ENCODE results near the gene TXLNG.
A peak's percentile ranks its signal among the peaks of the same experiment; 100 is the strongest.

Gene TXLNG

GRCh38 chrX:16785247-16786138 is 773 bp upstream of the TXLNG start:
- DNase-seq, result no peak

GRCh38 chrX:16786791-16787735 is 797 bp downstream of the TXLNG start:
- peak; percentile 28 for DNase-seq

DNA sequence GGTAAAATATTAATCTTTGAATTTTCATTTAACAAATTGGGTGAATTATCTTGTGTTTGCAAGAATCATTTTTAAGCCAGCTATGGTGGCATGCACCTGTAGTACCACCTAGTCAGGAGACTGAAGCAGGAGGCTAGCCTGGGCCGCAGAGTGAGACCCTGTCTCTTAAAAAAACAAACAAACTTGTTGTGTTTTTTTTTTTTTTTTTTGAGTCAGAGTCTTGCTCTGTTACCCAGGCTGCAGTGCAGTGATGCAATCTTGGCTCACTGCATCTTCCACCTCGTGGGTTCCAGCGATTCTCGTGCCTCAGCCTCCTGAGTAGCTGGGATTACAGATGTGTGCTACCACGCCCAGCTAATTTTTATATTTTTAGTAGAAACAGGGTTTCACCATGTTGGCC is 2.2 kb downstream of the TXLNG start:
- no peak for DNase-seq

DNA sequence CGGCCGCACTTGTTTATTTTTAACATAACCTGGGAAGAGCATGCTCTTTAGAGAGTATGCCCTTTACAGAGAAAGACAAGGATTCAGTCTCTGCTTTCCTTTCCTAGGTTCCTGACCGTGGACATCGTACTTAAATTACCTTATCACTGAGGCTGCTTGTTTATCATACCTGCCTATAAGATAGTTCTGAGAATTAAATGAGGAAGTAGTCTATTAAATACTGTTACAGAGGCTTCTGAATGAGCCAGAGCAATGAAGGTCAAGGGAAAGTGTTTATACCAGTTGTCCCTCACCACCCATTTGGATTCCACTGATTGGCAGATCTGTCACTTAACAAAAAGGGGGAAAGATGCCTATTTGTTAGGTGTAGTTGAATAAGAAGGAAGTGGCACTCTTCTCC is 10.0 kb downstream of the TXLNG start:
- no peak for DNase-seq

- no peak for DNase-seq
These were observed 11.1 kb downstream of the TXLNG start for GRCh38 chrX:16797358-16797757.

GRCh38 chrX:16797841-16798240 is 11.6 kb downstream of the TXLNG start:
- no peak for DNase-seq

DNA sequence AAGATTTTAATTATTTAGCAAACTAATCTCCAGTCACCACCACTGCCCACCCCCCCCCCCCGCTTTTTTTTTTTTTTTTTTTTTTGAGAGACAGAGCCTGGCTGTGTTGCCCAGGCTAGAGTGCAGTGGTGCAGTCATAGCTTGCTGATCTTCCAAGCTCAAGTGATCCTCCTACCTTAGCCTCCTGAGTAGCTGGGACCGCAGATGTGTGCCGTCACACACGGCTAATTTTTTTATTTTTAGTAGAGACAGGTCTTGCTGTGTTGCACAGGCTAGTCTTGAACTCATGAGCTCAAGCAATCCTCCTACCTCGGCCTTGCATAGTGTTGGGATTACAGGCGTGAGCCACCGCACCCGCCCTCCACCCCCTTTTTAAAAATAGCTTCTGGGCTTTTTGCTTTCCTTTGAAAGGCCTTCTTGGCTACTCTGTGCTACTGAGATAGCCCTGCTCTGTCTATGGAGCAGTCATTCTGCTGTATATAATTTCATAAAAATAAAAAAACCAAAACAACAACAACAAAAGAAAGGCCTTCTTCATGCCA is 18.7 kb downstream of the TXLNG start:
- no peak for DNase-seq

DNA sequence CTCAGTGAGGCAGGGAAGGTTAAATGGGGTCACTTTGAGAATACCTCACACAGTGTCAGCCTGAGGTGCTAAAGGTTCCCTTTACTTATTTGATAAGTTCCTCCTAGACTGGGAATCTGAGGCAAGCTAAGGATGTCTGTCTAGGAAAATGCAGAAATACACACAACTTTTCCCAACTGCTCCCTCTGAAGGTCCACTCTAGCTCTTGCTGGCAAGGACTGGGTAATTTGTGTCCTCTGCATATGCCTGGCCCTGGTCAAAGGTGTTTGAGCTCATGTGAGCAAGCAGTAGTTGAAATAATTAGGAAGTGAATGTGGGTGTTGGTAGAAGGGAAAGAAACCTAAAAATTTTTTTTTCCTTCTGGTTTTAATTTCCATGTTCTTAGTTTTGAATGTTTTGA is 21.3 kb downstream of the TXLNG start:
- DNase-seq, result no peak

- DNase-seq, result no peak
These were observed 21.8 kb downstream of the TXLNG start for GRCh38 chrX:16807976-16808542.

DNA sequence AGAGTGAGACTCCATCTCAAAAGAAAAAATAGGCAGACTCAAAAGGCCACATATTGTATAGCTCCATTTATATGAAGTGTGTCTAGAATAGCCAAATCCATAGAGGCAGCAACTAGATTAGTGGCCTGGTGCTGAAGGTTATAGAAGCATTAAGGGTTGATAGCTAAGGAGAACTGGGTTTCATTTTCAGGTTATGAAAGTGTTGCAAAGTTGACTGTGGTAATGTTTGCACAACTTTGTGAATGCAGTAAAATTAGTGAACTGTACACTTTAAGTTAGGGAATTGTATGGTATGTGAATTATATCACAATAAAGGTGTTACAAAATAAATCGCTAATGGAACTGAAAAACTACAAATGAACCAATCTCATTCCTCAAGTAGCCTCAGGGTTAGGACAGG is 28.3 kb downstream of the TXLNG start:
- no peak for DNase-seq

DNA sequence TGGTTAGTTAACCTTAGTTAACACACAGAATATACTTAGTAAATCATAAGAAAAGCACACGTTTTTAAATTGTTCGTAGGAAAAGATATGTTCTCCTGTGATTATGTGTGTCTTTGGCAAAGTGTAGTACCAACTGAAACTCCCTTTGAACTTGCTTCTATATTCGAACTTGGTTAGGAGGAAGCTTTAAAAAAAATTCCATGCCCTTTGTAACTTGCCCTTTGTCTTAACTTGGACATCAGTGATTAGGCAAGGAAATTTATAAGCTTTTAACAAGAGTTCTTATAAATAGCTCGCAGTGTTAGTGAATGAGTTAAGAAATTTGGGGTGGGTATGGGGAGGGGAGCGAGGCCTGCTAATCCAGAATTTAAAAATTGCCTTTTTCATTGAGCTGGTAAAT is 33.4 kb downstream of the TXLNG start:
- no peak for DNase-seq

- no peak for DNase-seq
These were observed 36.5 kb downstream of the TXLNG start for GRCh38 chrX:16822723-16823122.

DNA sequence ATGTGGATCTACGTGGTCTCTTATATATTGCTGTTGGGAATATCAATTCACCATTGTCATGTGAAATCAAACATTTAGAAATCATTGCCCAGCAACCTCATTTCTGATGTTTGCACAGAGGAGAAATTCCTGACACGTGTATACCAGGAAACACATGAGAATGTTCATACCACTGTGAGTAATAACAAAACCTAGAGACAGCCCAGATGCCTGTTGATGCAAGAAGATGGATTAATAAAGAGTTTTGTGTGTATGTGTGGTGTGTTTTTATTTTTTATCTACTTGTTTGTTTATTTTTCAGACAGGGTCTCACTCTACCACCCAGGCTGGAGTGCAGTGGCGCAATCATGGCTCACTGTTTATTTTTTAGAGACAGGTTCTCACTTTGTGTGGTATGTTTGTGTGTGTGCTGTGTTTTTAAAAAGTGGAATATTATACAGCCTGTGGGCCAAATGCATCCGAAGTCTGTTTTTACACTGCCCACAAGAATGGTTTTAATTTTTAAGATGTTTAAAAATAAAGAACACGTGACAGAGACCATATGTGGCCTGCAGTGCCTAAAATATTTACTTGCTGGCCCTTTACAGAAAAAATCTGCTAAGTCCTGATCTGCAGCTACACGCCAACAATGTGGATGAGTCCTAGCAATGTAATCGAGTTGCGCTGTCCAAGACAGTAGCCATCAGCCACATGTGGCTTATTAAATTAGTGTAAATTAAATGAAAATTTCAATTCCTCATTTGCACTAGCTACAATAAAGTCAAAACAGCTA is 39.2 kb downstream of the TXLNG start:
- DNase-seq, result no peak

DNA sequence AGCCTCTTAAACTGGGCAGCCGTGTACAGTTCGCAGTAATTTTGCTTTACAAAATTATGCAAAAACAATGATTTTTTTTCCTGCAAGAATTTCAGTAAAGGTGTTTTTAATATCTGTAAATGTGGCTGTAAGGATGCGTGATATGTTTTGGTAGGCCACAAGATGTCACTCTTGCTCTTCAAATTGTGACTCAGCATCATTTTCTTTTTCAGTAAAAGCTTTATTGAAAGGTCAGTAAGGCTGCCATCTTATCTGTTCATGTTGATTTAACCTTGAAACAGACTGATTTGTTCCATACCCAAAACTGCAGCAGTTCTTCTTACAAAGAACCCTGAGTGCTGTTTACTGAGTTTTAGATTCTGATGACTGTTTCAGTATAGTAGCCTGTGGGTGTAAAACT is 39.9 kb downstream of the TXLNG start:
- DNase-seq, result no peak

- no peak for DNase-seq
These were observed 41.0 kb downstream of the TXLNG start for GRCh38 chrX:16827225-16827624.

DNA sequence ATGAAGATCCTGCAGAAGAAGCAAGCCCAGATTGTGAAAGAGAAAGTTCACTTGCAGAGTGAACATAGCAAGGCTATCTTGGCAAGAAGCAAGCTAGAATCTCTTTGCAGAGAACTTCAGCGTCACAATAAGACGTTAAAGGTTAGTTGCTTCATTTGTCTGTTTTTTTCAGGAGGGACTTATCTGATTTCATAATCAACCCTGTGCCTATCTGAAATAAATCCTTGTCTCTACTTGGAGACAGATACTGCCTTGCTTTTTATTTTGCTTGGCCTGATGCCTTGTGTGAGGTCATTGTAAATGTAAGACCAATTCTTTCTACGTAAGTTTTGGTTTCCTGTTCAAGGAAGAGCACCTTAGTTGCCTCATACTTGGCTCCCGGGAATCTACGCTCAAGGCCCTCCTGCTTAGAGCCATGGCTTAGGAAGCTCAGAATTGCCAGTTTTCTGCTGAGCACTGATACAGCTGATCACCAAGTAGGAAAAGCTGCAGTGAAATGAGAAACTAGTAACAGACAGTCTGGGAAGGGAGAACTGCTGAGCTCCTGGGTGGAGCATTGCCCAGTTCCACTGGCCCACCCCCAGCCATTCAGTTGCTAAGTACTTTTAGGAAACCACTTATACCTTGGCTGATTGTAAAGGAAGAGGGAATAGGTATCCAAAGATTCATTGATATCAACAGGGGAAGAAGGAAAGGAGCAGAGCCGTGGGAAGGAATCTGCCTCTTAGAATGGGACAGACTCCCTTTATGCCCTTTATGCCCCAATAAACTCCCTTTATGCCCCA is 42.0 kb downstream of the TXLNG start:
- no peak for DNase-seq

DNA sequence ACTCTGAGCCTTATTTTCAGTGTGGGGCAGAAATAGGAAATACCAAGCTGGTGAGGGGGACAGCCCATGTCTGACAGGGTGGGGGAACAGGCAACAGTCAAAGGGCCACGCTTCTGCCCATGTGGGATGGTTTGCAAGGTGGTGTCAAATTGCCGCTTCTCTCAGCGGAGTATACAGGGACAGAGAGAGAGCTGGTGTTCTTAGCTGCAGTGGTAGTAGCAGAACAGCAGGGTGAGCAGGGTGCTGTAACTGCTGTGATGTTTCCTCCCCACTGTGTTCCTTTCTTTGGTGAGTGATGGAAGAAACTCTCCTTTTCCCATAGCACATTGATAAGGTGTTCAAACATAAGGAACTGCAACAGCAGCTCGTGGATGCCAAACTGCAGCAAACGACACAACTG is 46.0 kb downstream of the TXLNG start:
- no peak for DNase-seq

GRCh38 chrX:16834806-16835205 is 48.5 kb downstream of the TXLNG start:
- no peak for DNase-seq

DNA sequence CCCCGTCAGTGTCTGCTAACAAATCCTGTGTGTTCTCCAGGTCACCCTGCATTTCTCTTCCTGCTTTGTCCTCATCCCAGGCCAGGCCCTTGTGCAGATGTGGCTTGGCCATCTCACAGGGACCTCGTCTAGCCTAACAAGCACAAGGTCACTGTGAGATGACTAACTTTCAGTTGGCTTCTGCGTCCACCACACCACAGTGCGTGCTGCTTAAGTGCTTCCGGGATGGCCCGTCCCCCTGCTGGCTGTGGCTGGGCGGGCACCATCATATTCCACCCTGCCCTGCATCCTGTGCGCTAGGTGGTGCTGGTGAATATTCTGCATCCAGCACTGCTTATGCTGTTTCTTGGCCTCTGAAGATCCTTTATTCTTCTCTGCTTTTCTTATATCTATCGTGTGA is 50.1 kb downstream of the TXLNG start:
- DNase-seq, result no peak

- DNase-seq, result no peak
These were observed 52.2 kb downstream of the TXLNG start for GRCh38 chrX:16838202-16839066.
